Stimulated activated CD4-positive, alpha-beta T cell treated with anti-CD3 and anti-CD28 coated beads, TNF-alpha, amount 100 ng/mL, for 4 hours (primary cell): ENCODE data around the gene TOMM7.
"Not testable (repeated sequence)": the region's sequence is repeated elsewhere in the genome, so short reads cannot be mapped to it uniquely, and the experiment has no call there.

ENCODE experiments used
- DNase-seq, 3 experiments: peaks; one replicate each; pipeline ENCODE4 v3.0.0-alpha.2; 2020; ENCODE audit warnings: low read depth in 3 of 3

Gene TOMM7

GRCh38 chr7:22821702-22822485 lies 755 bp downstream of the TOMM7 start:
- no peak for DNase-seq

GRCh38 chr7:22819476-22819875 lies 3.2 kb downstream of the TOMM7 start:
- no peak for DNase-seq

DNA sequence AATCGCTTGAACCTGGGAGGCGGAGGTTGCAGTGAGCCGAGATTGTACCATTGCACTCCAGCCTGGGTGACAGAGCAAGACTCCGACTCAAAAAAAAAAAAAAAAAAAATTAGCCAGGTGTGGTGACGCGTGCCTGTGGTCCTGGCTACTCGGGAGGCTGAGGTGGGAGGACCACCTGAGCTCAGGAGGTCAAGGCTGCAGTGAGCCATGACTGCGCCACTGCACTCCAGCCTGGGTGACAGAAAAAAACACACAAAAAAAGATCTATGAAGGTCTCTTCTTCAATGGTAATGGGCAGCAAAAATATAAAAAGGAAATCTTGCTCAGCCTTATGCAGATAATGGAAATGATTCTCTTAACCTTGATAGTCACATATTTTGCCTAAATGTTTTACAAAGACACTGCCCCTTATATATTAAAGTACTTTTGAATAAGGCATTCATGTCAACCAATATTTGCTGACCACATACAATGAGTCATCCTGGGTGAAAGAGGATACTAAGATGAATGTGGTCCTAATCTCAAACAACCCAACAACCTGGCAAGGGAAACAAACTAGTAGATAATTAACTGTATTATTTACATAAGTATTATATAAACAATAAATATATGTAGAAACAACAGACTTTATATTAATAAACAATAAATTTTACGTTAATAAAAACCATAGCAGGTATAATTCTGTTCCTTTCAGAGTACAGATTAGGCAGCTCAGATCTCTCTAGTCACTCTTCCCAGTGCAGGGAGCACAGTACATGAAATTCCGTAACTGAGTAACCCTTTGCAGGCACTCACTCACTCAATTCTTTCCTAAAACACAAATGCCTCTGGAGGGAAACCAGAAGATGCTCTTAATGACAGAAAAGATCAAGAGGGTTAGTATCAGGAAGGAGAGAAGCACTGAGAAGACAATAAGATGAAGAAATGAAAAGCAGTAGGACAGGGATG lies 8.1 kb downstream of the TOMM7 start:
- DNase-seq: no peak

DNA sequence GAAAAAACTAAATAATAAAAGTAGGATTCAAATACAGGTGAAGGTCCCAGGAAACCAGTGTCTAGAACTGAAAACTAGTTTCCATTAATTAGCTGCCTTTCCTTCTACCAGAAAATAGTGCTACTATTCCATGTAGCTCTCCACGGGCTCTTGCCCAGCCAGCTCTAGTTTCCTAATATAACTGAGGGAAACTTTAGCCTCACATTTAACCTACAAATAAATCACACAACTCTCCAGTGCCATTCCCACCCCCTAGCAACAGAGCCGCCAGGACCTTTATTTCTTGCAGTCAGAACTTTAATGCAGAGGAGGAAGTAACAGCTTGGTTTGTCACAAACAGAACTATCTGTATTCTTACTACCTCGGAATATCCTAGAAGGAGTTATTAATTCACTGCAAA lies 10.3 kb downstream of the TOMM7 start:
- DNase-seq: no peak

- DNase-seq: no peak
Observed at GRCh38 chr7:22811746-22812280, 10.8 kb downstream of the TOMM7 start.

DNA sequence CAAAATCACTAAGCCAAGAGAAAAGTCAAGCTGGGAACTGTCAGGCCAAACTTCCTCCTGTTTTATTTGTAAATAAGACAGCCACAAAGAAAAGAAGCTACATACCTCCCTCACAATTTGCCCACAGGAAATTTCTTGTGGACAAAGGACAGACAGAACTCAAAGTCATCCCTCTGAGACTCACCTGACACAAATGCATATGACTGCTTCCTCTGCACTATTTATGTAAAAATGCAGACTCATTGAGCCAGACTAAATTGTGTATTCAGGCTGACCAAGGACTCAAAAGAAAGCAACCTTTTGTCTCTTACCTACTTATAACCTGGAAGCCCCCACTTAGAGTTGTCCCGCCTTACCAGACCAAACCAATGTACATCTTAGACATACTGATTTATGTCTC lies 11.8 kb downstream of the TOMM7 start:
- DNase-seq: no peak

- DNase-seq: no peak
Observed at GRCh38 chr7:22809902-22810642, 12.6 kb downstream of the TOMM7 start.

GRCh38 chr7:22808140-22808539 lies 14.5 kb downstream of the TOMM7 start:
- DNase-seq: no peak

DNA sequence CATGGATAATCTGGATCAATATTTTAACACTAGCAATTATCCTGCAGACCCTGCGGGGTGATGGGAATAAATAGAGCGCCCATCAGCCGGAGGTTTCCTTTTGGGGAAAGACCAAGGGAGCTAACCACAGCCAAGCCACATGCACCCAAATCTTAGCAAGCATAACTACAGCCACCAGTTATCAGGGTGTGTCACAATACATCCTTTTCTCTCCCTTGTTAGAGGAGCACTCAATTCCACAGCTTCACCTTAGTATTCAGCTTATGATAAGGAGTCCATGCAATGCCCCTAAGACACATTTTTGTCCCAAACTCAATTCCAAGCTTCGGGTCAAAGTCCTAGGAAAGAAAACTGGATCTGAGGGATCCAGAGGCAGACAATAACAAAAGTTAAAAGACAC lies 15.9 kb downstream of the TOMM7 start:
- DNase-seq: no peak

DNA sequence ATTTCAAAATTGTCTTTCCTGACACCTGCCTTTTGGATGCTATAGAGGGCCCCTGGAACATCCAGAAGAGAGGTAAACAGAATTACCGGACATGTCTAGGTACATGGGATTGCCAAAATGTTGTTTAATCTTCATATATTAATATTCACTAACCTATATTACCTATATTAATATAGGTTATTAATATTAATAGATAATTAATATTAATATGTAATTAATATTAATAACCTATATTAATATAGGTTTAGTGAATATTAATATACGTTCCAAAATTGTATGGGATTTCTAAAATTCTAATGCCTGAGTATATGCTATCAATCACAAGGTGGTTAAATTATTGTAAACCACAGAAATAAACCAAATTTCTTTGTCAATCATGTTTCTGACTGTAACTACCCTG lies 17.4 kb downstream of the TOMM7 start:
- no peak for DNase-seq

GRCh38 chr7:22802831-22803230 lies 19.8 kb downstream of the TOMM7 start:
- not testable (repeated sequence) for DNase-seq

GRCh38 chr7:22802426-22802825 lies 20.2 kb downstream of the TOMM7 start:
- no peak for DNase-seq

GRCh38 chr7:22801912-22802311 lies 20.7 kb downstream of the TOMM7 start:
- no peak for DNase-seq

DNA sequence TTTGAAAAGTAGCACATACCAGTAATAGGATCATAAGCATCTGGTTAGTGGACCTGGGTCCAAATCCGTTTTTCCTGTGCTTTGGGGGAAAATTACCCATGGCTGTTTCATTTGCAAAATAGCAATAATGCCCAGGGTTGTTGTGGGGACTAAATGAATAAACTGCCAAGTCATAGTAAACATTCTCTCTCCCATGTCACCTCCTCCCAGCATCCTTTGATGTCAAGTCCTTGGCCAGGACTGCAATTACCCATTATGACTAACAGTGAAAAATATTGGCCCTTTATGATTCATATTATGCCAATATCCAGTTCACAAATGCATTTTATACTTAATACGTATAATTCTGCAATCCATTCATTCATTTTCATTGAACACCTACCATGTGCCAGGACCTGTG lies 23.0 kb downstream of the TOMM7 start:
- no peak for DNase-seq

DNA sequence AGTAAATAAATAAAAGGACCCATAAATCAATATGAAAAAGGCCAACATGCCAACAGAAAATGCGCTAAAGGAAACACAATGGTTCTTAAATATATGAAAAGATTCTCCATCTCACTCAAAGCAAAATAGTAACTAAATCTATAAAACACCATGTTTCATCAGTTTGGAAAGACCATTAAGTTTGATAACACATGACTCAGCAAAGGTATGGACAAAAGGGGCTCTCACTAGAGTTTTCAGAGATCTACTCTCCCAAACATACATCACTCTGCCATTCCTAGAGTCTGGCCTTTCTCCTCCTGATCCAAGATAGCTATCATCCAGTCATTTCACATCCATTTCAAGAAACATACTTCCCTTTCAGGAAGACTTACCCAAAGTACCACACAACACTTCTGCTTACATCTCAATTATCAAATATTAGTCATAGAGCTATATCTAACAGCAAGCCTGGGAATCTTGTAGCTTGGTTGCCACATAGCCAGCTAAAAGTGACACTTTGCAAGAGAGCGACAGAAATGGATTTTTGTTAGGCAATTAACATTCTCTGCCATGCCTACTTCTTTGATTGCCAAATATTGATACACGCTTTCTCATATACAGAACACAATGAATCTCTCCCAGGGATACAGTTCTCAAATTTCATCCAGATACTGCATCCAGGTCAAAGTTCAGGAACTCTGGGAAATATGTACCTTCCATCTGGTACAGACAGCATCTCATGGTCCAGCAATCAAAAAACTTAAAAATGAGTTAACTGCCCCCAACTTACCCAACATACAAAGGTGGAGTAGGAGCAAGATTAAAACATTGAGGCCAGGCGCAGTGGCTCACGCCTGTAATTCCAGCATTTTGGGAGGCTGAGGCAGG lies 28.8 kb downstream of the TOMM7 start:
- no peak for DNase-seq

DNA sequence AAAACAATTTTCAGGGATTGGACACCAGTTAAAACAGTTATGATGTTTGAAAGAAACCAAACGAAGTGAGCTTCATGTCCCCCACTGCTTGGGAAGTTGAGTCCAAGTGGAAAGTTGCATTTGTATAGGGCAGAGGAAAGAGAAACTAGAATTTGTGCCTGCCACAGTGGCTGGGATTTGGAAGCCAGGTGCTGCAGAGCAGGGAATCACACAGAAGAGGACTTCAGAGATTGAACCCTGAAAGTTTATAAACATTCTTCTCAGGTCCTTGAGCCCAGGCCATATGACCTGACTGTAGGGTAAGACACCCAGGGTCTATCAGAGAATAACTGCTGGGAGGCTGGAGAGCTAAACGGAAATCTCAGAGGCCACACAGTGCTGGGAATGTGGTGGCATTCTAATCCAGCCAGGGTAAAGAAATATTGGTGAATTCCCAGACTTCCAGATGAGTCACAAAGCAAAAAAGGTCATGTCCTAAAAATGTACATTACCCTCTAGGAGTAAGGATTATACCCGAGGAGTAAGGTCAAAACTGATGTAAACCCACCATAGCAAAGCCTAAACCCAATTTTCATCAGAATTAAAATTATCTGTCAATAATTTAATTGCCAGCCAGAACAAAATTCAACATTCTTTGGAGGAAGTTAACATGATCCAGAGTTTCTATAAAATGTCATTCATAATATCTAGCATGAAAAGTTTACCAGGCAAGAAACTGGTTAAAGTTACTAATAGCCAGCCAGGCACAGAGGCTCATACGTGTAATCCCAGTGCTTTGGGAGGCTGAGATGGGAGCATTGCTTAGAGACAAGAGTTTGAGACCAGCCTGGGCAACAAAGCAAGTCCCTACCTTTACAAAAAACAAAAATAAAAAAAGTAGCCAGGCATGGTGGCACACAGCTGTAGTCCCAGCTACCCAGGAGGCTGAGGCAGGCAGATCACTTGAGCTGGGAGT lies 31.2 kb downstream of the TOMM7 start:
- no peak for DNase-seq

GRCh38 chr7:22790640-22791039 lies 32.0 kb downstream of the TOMM7 start:
- DNase-seq: not testable (repeated sequence)

DNA sequence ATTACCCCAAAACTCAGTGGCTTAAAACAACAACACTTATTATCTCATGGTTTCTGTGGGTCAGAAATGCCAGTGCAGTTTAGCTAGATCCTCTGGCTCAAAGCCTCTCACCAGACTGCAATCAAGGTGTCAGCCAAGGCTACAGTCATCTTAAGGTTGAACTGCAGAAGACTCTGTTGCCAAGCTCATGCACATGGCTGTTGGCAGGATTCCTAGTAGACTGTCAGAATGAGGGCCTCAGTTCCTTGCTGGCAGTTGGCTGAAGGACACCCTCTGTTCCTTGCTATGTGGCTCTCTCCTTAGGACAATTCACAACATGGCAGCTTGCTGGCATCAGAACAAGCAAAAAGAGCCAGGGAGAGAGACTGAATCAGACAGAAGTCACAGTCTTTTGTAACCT lies 34.7 kb downstream of the TOMM7 start:
- DNase-seq: no peak

DNA sequence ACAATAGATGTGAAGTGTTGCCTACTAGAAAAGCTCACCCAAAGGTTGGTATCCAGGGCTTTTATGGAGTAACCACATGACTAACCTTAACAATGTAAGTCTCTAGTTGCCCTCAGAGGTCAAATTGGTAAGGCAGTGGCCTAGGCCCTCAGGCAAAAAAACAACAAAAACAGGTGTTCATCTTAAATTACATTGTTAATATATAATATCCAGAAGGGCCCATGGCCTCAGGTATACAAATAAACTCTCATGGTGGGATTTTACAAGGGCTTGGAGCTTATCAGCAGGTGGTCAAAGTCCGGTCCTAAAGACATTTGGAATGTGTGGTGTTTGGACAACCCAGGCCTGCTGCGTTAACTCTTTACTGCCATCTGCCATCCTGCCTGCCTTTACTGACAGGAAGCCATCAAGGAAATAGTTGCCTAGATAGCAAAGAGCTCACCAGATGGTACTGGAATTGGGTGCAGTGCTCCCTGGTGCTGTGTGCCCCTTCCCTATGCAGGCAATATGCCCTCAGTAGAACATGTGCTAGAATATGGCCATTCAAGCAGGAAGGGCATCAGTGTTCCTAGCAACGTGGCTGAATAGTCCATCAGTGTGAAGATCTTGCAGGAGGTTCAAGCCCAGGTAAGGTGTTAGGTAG lies 36.2 kb downstream of the TOMM7 start:
- no peak for DNase-seq
